H1 (cell line): Measurements from ENCODE around the gene NFIX. TPM values are rescaled to one million over a fixed set of nuclear protein-coding genes. Genes with fewer than 3 reads are reported as not detected.

Experiments used
- ATF2 ChIP-seq: IDR thresholded peaks from 2 replicates; pipeline ENCODE4 v1.6.1; 2012; ENCODE audit warnings: low read length, inconsistent platforms
- FOSL1 ChIP-seq: IDR thresholded peaks from 2 replicates; pipeline ENCODE4 v1.6.1; 2011; ENCODE audit warnings: mild to moderate bottlenecking, low read depth, low read length, moderate library complexity; ENCODE audit not compliant: insufficient read depth
- YY1 ChIP-seq: IDR thresholded peaks from 2 replicates; pipeline ENCODE4 v1.6.1; 2011; ENCODE audit warnings: low read depth, mild to moderate bottlenecking, low read length
- polyA plus RNA-seq, 7 experiments: library from polyadenylated mRNA; depleted of rRNA in 3 of 7; stranded (reverse) in 5 of 7; unstranded in 2 of 7; fragments of >200 nt in 5 of 7; fragments of 200-250 nt in 2 of 7; gene quantifications; 1 replicate in 5 of 7; 2 replicates in 1 of 7; 4 replicates in 1 of 7; pipeline versions ENCODE4 v1.2.1 to v1.2.3, GENCODE V29; 2011 to 2013; ENCODE audit warnings: missing spikeins in 2 of 7, mixed read lengths in 2 of 7
- total RNA-seq: library from RNA; stranded (reverse); fragmentation: NEBNext Ultra II Directional; extraction: Animal tissue kit (Norgen Biotek cat#: 25700); gene quantifications from 2 replicates; pipeline ENCODE4 v1.2.1, GENCODE V29; 2021

Gene NFIX
- total and polyA plus RNA-seq, 2 of the 8 experiments (the other 6 are each of a cell fraction or from before 2014, with no cell fraction given): 0.03 to 0.20 TPM

DNA sequence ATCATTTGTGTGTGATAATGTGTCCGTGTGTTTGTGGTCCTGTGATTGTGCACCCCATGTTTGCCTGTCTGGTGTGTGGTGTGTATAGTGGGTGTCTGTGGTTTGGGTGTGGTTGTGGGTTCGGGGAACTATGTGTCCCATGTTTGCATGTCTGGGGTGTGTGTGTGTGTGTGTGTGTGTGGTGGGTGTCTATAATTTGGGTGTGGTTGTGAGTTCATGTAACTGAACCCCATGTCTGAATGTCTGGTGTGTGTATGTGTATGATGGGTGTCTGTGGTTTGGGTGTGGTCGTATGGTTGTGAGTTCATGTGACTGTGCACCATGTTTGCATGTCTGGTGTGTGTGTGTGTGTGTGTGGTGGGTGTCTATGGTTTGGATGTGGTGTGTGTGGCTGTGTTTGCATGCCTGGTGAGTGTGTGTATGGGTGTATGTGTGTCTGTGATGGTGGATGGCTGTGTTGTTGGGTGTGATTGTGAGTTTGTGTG is 11.1 kb upstream of the NFIX start (continued):
- TF ChIP-seq ATF2 (no peak), YY1 (no peak), FOSL1 (no peak)
